Glutamatergic neuron (in vitro differentiated cells): Measurements from ENCODE around the gene RHAG. TPM values are rescaled to one million over a fixed set of nuclear protein-coding genes. Genes with fewer than 3 reads are reported as not detected.
"Not testable (repeated sequence)": the region's sequence is repeated elsewhere in the genome, so short reads cannot be mapped to it uniquely, and the experiment has no call there.

Experiments
- DNase-seq: peaks from one replicate; pipeline ENCODE4 v3.0.0; 2022
- H3K27ac Mint-ChIP-seq: one replicate; pipeline ENCODE4 v1.8.0; 2020; ENCODE audit warnings: mild to moderate bottlenecking, mixed read lengths, inconsistent platforms; ENCODE audit not compliant: unreplicated experiment
- H3K27me3 Mint-ChIP-seq: one replicate; pipeline ENCODE4 v1.8.0; 2020; ENCODE audit warnings: mild to moderate bottlenecking, moderate library complexity, mixed read lengths, inconsistent platforms; ENCODE audit not compliant: unreplicated experiment
- H3K36me3 Mint-ChIP-seq: one replicate; pipeline ENCODE4 v1.8.0; 2020; ENCODE audit warnings: mild to moderate bottlenecking, mixed read lengths, inconsistent platforms; ENCODE audit not compliant: unreplicated experiment
- H3K4me1 Mint-ChIP-seq: one replicate; pipeline ENCODE4 v1.8.0; 2020; ENCODE audit warnings: mild to moderate bottlenecking, low read depth, mixed read lengths, inconsistent platforms; ENCODE audit not compliant: unreplicated experiment
- H3K4me3 Mint-ChIP-seq: one replicate; pipeline ENCODE4 v1.8.0; 2020; ENCODE audit warnings: mild to moderate bottlenecking, mixed read lengths, inconsistent platforms; ENCODE audit not compliant: unreplicated experiment
- H3K9me3 Mint-ChIP-seq: one replicate; pipeline ENCODE4 v1.8.0; 2020; ENCODE audit warnings: mild to moderate bottlenecking, moderate library complexity, mixed read lengths, inconsistent platforms; ENCODE audit not compliant: unreplicated experiment
- CTCF ChIP-seq: fragments of 200-600 bp; sonication (generic); IDR thresholded peaks from one replicate; pipeline ENCODE4 v1.5.0; 2021; ENCODE audit not compliant: partially characterized antibody, unreplicated experiment
- total RNA-seq: library from RNA; stranded (reverse); fragmentation: NEBNext Ultra II Directional; extraction: Animal tissue kit (Norgen Biotek cat#: 25700); gene quantifications from one replicate; pipeline ENCODE4 v1.2.1, GENCODE V29; 2021; ENCODE audit not compliant: unreplicated experiment

Gene RHAG
- total RNA-seq, 1 donor from 2014 or later, result not detected

- no peaks in the 10 kb centered on the region for H3K36me3 Mint-ChIP-seq
- no peaks in the 10 kb centered on the region for H3K9me3 Mint-ChIP-seq
- no peak overlapping the region for H3K27ac Mint-ChIP-seq
- no peaks in the 10 kb centered on the region for H3K4me1 Mint-ChIP-seq
- H3K27me3 Mint-ChIP-seq, result no peaks in the 10 kb centered on the region
- DNase-seq, result no peak
- TF ChIP-seq CTCF, result no peak
- H3K4me3 Mint-ChIP-seq, result no peak overlapping the region
Observed at GRCh38 chr6:49666930-49667757, 30.5 kb upstream of the RHAG start.

GRCh38 chr6:49666480-49666879, 29.8 kb upstream of the RHAG start:
- no peaks in the 10 kb centered on the region for H3K9me3 Mint-ChIP-seq
- H3K27me3 Mint-ChIP-seq, result no peaks in the 10 kb centered on the region
- H3K4me3 Mint-ChIP-seq, result no peak overlapping the region
- H3K36me3 Mint-ChIP-seq, result no peaks in the 10 kb centered on the region
- H3K4me1 Mint-ChIP-seq, result no peaks in the 10 kb centered on the region
- no peak for TF ChIP-seq CTCF
- H3K27ac Mint-ChIP-seq, result no peak overlapping the region
- no peak for DNase-seq

GRCh38 chr6:49664817-49665216, 28.2 kb upstream of the RHAG start:
- Mint-ChIP-seq H3K36me3 (no peaks in the 10 kb centered on the region), H3K27ac (no peak overlapping the region), H3K9me3 (no peaks in the 10 kb centered on the region), H3K27me3 (no peaks in the 10 kb centered on the region), H3K4me1 (no peaks in the 10 kb centered on the region), H3K4me3 (no peak overlapping the region)
- no peak for DNase-seq
- TF ChIP-seq CTCF, result no peak

- H3K36me3 Mint-ChIP-seq, H3K4me3 Mint-ChIP-seq, H3K9me3 Mint-ChIP-seq, H3K27ac Mint-ChIP-seq, H3K4me1 Mint-ChIP-seq, H3K27me3 Mint-ChIP-seq, DNase-seq: not testable (repeated sequence)
Observed at GRCh38 chr6:49664054-49664453, 27.4 kb upstream of the RHAG start.

GRCh38 chr6:49662892-49663261, 26.2 kb upstream of the RHAG start:
- Mint-ChIP-seq H3K27ac (no peak overlapping the region), H3K4me1 (no peaks in the 10 kb centered on the region), H3K36me3 (no peaks in the 10 kb centered on the region), H3K4me3 (no peak overlapping the region), H3K27me3 (no peaks in the 10 kb centered on the region), H3K9me3 (no peaks in the 10 kb centered on the region)
- no peak for DNase-seq
- TF ChIP-seq CTCF, result no peak
